Measurements from ENCODE around the gene TMEM176A. TPM values are rescaled to one million over a fixed set of nuclear protein-coding genes. Genes with fewer than 3 reads are reported as not detected.

Gene TMEM176A
- polyA plus RNA-seq, 2 of the 4 experiments (the other 2 are of a cell fraction) = 0.05 TPM; not detected in 1

GRCh38 chr7:150835019-150835418, 34.5 kb downstream of the TMEM176A start:
- FAIRE-seq = no peak
- ChIA-PET POLR2A (no interaction called here), CTCF (interaction anchor here (0.8 kb wide), 1 partner anchor 11 kb away, joined by 3 read pairs; no protein-coding TSS in a partner anchor)

GRCh38 chr7:150835702-150836280, 35.2 kb downstream of the TMEM176A start:
- H3K4me2 ChIP-seq = no peak overlapping the region
- no peak overlapping the region for H3K4me3 ChIP-seq
- DNase-seq (ENCODE audit: low read depth in 1 of 2, low spot score in 1 of 2) (no peak), FAIRE-seq (no peak), ATAC-seq (no peak)
- H3K4me1 ChIP-seq = no peaks in the 10 kb centered on the region
- CTCF ChIA-PET = interaction anchor here (0.8 kb wide), 1 partner anchor 10 kb away, joined by 3 read pairs; no protein-coding TSS in a partner anchor
- under 1% methylated on average over 5 of the region's 6 CpGs for WGBS (ENCODE audit: missing lambda C conversion rate)
- TF ChIP-seq RARB (CRISPR knock-in tag; IDR thresholded peaks at IDR 0.05) = no peak
- POLR2A ChIA-PET = no interaction called here
- no peaks in the 10 kb centered on the region for H3K9me3 ChIP-seq
- no peak overlapping the region for H3K27ac ChIP-seq

More at GRCh38 chr7:150835019-150835418, 34.5 kb downstream of the TMEM176A start:
- DNase-seq (ENCODE audit: low read depth in 1 of 2, low spot score in 1 of 2) = no peak
- no peak overlapping the region for H3K4me3 ChIP-seq
- H3K4me1 ChIP-seq = no peaks in the 10 kb centered on the region
- no peak overlapping the region for H3K27ac ChIP-seq
- TF ChIP-seq EHF (CRISPR knock-in tag; IDR thresholded peaks at IDR 0.05) = no peak
- no peak for TF ChIP-seq CTCF (IDR thresholded peaks at IDR 0.05)
- no peak for TF ChIP-seq NPAS2 (CRISPR knock-in tag; IDR thresholded peaks at IDR 0.05; ENCODE audit: borderline replicate concordance)
- no peak for TF ChIP-seq HOXB5 (CRISPR knock-in tag; IDR thresholded peaks at IDR 0.05)
- TF ChIP-seq MYC (IDR thresholded peaks at IDR 0.05; ENCODE audit: borderline replicate concordance, low read length) = no peak
- TF ChIP-seq PBX3 (IDR thresholded peaks at IDR 0.05) = no peak
- TF ChIP-seq JUN (IDR thresholded peaks at IDR 0.05) = no peak
- no peak for TF ChIP-seq ELK1 (IDR thresholded peaks at IDR 0.05; ENCODE audit: low read depth, low read length)
- no peak for TF ChIP-seq SMC3 (IDR thresholded peaks at IDR 0.05)
- no peak for TF ChIP-seq POLR2AphosphoS2 (conservative IDR thresholded peaks at IDR 0.05; ENCODE audit: low read length)
- no peak for TF ChIP-seq NR3C1 (IDR thresholded peaks at IDR 0.05)
- no peak for TF ChIP-seq TFCP2L1 (CRISPR knock-in tag; IDR thresholded peaks at IDR 0.05)
- no peak for TF ChIP-seq TP53 (CRISPR knock-in tag; IDR thresholded peaks at IDR 0.05)
- TF ChIP-seq FOSB (CRISPR knock-in tag; IDR thresholded peaks at IDR 0.05) = no peak
- TF ChIP-seq FOXS1 (CRISPR knock-in tag; IDR thresholded peaks at IDR 0.05) = no peak
- no peak for TF ChIP-seq NFE2L2 (conservative IDR thresholded peaks at IDR 0.05; ENCODE audit: low read length)
- no peak for TF ChIP-seq KDM1A (IDR thresholded peaks at IDR 0.05; ENCODE audit: low read depth)
- no peak for TF ChIP-seq BCL3 (IDR thresholded peaks at IDR 0.05)
- TF ChIP-seq EP300 (IDR thresholded peaks at IDR 0.05) = no peak
- H3K4me2 ChIP-seq = no peak overlapping the region
- ATAC-seq = no peak
- WGBS (ENCODE audit: missing lambda C conversion rate) = 2% methylated on average over 1 of the region's 1 CpG
- no peaks in the 10 kb centered on the region for H3K9me3 ChIP-seq

Data from A549 (cell line).